GM18511 (cell line): ENCODE measurements around the gene STPG1.

Experiments
- ATAC-seq: cut with Tn5 transposase; IDR thresholded peaks from one replicate; pipeline ENCODE4 v1.9.1; 2021; ENCODE audit warnings: mild to moderate bottlenecking, moderate library complexity; ENCODE audit not compliant: unreplicated experiment

The STPG1 gene

GRCh38 chr1:24393892-24394291 is 19.7 kb downstream of the STPG1 start:
- no peak for ATAC-seq

- no peak for ATAC-seq
These were observed 20.5 kb downstream of the STPG1 start for GRCh38 chr1:24392982-24393650.

- no peak for ATAC-seq
These were observed 21.0 kb downstream of the STPG1 start for GRCh38 chr1:24392604-24392946.

GRCh38 chr1:24391882-24392603 is 21.5 kb downstream of the STPG1 start:
- peak; percentile 79 for ATAC-seq

GRCh38 chr1:24390924-24391782 is 22.4 kb downstream of the STPG1 start:
- ATAC-seq = no peak

GRCh38 chr1:24389231-24389678 is 24.3 kb downstream of the STPG1 start:
- ATAC-seq = no peak

- no peak for ATAC-seq
These were observed 25.2 kb downstream of the STPG1 start for GRCh38 chr1:24388331-24388885.

- ATAC-seq = no peak
These were observed 25.9 kb downstream of the STPG1 start for GRCh38 chr1:24387636-24388175.

GRCh38 chr1:24386931-24387330 is 26.7 kb downstream of the STPG1 start:
- no peak for ATAC-seq

- ATAC-seq = no peak
These were observed 27.3 kb downstream of the STPG1 start for GRCh38 chr1:24386241-24386640.

- ATAC-seq = no peak
These were observed 28.2 kb downstream of the STPG1 start for GRCh38 chr1:24385160-24385940.

GRCh38 chr1:24384251-24385090 is 29.1 kb downstream of the STPG1 start:
- peak; percentile 66 for ATAC-seq

- no peak for ATAC-seq
These were observed 30.1 kb downstream of the STPG1 start for GRCh38 chr1:24383381-24383940.

GRCh38 chr1:24382165-24382577 is 31.4 kb downstream of the STPG1 start:
- no peak for ATAC-seq

GRCh38 chr1:24381256-24381655 is 32.3 kb downstream of the STPG1 start:
- ATAC-seq = no peak

GRCh38 chr1:24380508-24380907 is 33.1 kb downstream of the STPG1 start:
- no peak for ATAC-seq

GRCh38 chr1:24379733-24380315 is 33.8 kb downstream of the STPG1 start:
- ATAC-seq = no peak

- ATAC-seq = no peak
These were observed 38.4 kb downstream of the STPG1 start for GRCh38 chr1:24374891-24375786.
